Prostate gland (tissue), 2 donors: ENCODE measurements around the gene MCM7.

Experiments used
- CTCF ChIP-seq, 4 experiments: fragments of 200-600 bp in 2 of 4; fragments of 450-650 bp in 2 of 4; sonication (generic) in 2 of 4; IDR thresholded peaks; 1 replicate in 3 of 4; 2 replicates in 1 of 4; pipeline ENCODE4 v1.5.1; 2016 to 2019; ENCODE audit warnings: antibody characterized with exemption in 4 of 4, mild to moderate bottlenecking in 2 of 4, moderate library complexity in 2 of 4
- POLR2A ChIP-seq: fragments of 450-650 bp; IDR thresholded peaks from one replicate; pipeline ENCODE4 v1.6.1; 2016; ENCODE audit warnings: antibody characterized with exemption, mild to moderate bottlenecking

- TF ChIP-seq CTCF (IDR thresholded peaks at IDR 0.05) (no peak), POLR2A (no peak)
Observed at GRCh38 chr7:100077205-100077604, 24.0 kb downstream of the MCM7 start.
